Measurements from ENCODE around the gene MRGPRG. TPM values are rescaled to one million over a fixed set of nuclear protein-coding genes. Genes with fewer than 3 reads are reported as not detected.

Gene MRGPRG
- total and polyA plus RNA-seq, 2 of the 4 experiments (the other 2 are of a cell fraction), result not detected

DNA sequence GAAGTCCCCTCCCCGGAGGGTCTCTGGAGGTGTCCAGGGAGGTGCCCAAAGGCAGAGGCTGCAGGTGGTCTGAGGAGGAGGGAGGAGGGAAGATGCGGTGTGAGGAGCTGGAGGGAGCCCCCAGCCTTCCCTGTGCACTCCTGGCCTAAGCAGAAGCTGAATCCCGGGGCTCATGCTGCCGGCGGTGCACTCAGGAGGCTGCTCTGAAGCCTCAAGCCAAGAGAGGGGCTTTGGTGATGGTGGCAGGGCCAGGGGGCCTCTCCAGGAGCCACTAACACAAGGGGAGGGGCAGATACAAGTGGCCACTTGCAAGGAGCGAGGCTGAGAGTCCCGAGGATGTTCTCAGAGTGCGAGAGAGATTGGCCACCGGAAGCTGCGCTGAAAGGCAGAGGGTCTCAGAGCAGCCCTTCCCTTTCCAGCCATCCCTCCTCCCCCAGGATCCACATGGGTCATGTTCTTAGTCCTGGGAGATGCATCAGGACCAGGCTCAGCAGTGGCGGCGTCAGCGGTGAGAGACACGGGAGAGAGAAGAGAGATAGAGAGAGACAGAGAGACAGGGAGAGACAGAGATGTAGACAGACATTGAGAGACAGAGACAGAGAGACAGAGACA lies 774 bp upstream of the MRGPRG start:
- H4K20me1 ChIP-seq (ENCODE audit: insufficient read depth, low read length), result no peaks in the 10 kb centered on the region
- POLR2A ChIA-PET (ENCODE audit: unreplicated experiment), result no interaction called here
- WGBS, 2 experiments (ENCODE audit: extremely low coverage in 2 of 2, insufficient read length in 1 of 2), result 60% methylated on average over 4 of the region's 14 CpGs; no CpG with 5 or more reads in 1 of the 2 experiments
- no peak overlapping the region for H3K14ac ChIP-seq (replicated peaks; ENCODE audit: low read depth, low read length)
- TF ChIP-seq CHD1 (IDR thresholded peaks at IDR 0.05; ENCODE audit: low read depth, low read length), result no peak
- TF ChIP-seq, protein P1, sequence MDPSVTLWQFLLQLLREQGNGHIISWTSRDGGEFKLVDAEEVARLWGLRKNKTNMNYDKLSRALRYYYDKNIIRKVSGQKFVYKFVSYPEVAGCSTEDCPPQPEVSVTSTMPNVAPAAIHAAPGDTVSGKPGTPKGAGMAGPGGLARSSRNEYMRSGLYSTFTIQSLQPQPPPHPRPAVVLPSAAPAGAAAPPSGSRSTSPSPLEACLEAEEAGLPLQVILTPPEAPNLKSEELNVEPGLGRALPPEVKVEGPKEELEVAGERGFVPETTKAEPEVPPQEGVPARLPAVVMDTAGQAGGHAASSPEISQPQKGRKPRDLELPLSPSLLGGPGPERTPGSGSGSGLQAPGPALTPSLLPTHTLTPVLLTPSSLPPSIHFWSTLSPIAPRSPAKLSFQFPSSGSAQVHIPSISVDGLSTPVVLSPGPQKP (IDR thresholded peaks at IDR 0.05; ENCODE audit: borderline replicate concordance, low read depth, low read length), result no peak
- no peak for TF ChIP-seq POLR2A (IDR thresholded peaks at IDR 0.05; ENCODE audit: low read depth, low read length)
- no peak for TF ChIP-seq MXI1 (IDR thresholded peaks at IDR 0.05; ENCODE audit: borderline replicate concordance, low read depth, low read length)
- TF ChIP-seq NFE2L2 (IDR thresholded peaks at IDR 0.05; ENCODE audit: low read depth, low read length), result no peak
- TF ChIP-seq RCOR1 (IDR thresholded peaks at IDR 0.05; ENCODE audit: insufficient replicate concordance, low read length), result no peak
- no peak for TF ChIP-seq RAD21 (IDR thresholded peaks at IDR 0.05; ENCODE audit: low read length)
- TF ChIP-seq MAFK (IDR thresholded peaks at IDR 0.05; ENCODE audit: low read depth, low read length), result no peak
- no peak for TF ChIP-seq CEBPB (IDR thresholded peaks at IDR 0.05; ENCODE audit: low read depth, low read length)
- TF ChIP-seq, protein P2, sequence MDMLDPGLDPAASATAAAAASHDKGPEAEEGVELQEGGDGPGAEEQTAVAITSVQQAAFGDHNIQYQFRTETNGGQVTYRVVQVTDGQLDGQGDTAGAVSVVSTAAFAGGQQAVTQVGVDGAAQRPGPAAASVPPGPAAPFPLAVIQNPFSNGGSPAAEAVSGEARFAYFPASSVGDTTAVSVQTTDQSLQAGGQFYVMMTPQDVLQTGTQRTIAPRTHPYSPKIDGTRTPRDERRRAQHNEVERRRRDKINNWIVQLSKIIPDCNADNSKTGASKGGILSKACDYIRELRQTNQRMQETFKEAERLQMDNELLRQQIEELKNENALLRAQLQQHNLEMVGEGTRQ (IDR thresholded peaks at IDR 0.05; ENCODE audit: low read depth, low read length), result no peak
- TF ChIP-seq, protein P3, sequence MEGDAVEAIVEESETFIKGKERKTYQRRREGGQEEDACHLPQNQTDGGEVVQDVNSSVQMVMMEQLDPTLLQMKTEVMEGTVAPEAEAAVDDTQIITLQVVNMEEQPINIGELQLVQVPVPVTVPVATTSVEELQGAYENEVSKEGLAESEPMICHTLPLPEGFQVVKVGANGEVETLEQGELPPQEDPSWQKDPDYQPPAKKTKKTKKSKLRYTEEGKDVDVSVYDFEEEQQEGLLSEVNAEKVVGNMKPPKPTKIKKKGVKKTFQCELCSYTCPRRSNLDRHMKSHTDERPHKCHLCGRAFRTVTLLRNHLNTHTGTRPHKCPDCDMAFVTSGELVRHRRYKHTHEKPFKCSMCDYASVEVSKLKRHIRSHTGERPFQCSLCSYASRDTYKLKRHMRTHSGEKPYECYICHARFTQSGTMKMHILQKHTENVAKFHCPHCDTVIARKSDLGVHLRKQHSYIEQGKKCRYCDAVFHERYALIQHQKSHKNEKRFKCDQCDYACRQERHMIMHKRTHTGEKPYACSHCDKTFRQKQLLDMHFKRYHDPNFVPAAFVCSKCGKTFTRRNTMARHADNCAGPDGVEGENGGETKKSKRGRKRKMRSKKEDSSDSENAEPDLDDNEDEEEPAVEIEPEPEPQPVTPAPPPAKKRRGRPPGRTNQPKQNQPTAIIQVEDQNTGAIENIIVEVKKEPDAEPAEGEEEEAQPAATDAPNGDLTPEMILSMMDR (conservative IDR thresholded peaks at IDR 0.05; ENCODE audit: low read depth, low read length), result no peak
- TF ChIP-seq RFX5 (IDR thresholded peaks at IDR 0.05; ENCODE audit: low read depth, low read length), result no peak
- TF ChIP-seq MAZ (IDR thresholded peaks at IDR 0.05; ENCODE audit: borderline replicate concordance, low read depth, low read length), result no peak
- TF ChIP-seq BHLHE40 (IDR thresholded peaks at IDR 0.05; ENCODE audit: low read depth, low read length), result no peak
- TF ChIP-seq SMC3 (IDR thresholded peaks at IDR 0.05; ENCODE audit: low read depth, low read length), result no peak
- no peak for TF ChIP-seq FOS (IDR thresholded peaks at IDR 0.05; ENCODE audit: low read depth, low read length)
- CTCF ChIA-PET, result no interaction called here
- no peak overlapping the region for H2BK5ac ChIP-seq (ENCODE audit: low read depth, low read length, poor library complexity, severe bottlenecking)
- no peak overlapping the region for H4K91ac ChIP-seq (ENCODE audit: insufficient read depth, low read depth, low read length)
- no peak overlapping the region for H3K18ac ChIP-seq (ENCODE audit: low read depth, low read length)
- DNase-seq, result no peak
- intact Hi-C loops (cut with micrococcal nuclease) (loop anchor here (5.0 kb wide), 1 partner anchor 167 kb away; no protein-coding TSS in a partner anchor), in situ Hi-C loops (cut with MboI; ENCODE audit: low sequenced_read_pairs) (no loop called here), dilution Hi-C loops (cut with HindIII; ENCODE audit: low sequenced_read_pairs, unreplicated experiment) (no loop called here)
- no peak overlapping the region for H3K23ac ChIP-seq (ENCODE audit: low read depth, low read length)
- H3K9me3 ChIP-seq (ENCODE audit: control insufficient read depth, insufficient read depth, low read length), result no peaks in the 10 kb centered on the region
- H2BK120ac ChIP-seq (ENCODE audit: low read depth, low read length), result no peak overlapping the region
- H3K27me3 ChIP-seq (ENCODE audit: control insufficient read depth, insufficient read depth, low read length), result peaks cover 73% of the 10 kb centered on the region
- no peak overlapping the region for H3K9ac ChIP-seq (ENCODE audit: low read depth, low read length)
- no peak overlapping the region for H2AK9ac ChIP-seq (replicated peaks; ENCODE audit: low read depth, low read length, poor library complexity)
- BruUV-seq (replicated peaks), result no TSS peak
- H3K4me2 ChIP-seq (ENCODE audit: low read depth, low read length), result no peak overlapping the region
- no peak overlapping the region for H4K5ac ChIP-seq (ENCODE audit: low read depth, low read length)
- no peak overlapping the region for H2AFZ ChIP-seq (replicated peaks; ENCODE audit: low read length, poor library complexity)
- no peak overlapping the region for H3K4me3 ChIP-seq (ENCODE audit: insufficient read depth, low read depth, low read length)
- H4K8ac ChIP-seq (ENCODE audit: low read depth in 2 of 2, low read length in 2 of 2), result no peak overlapping the region
- no peak for ATAC-seq (ENCODE audit: low read depth)
- H3K36me3 ChIP-seq (ENCODE audit: control insufficient read depth, insufficient read depth, low read length), result no peaks in the 10 kb centered on the region
- no peak overlapping the region for H3K56ac ChIP-seq (ENCODE audit: extremely low read depth, insufficient read depth, low read length)
- H3K27ac ChIP-seq (ENCODE audit: insufficient read depth, low read length), result no peak overlapping the region
- H3K4ac ChIP-seq (ENCODE audit: low read depth, low read length), result no peak overlapping the region
- no peaks in the 10 kb centered on the region for H3K79me1 ChIP-seq (ENCODE audit: low read depth in 1 of 2, low read length in 2 of 2)
- H3K4me1 ChIP-seq (ENCODE audit: control insufficient read depth, insufficient read depth, low read length), result no peaks in the 10 kb centered on the region
- no peak overlapping the region for H2AK5ac ChIP-seq (ENCODE audit: low read depth, low read length)
- H2BK20ac ChIP-seq (ENCODE audit: low read depth, low read length), result no peak overlapping the region
- no peak overlapping the region for H2BK15ac ChIP-seq (ENCODE audit: low read depth, low read length)
- no peaks in the 10 kb centered on the region for H3K9me1 ChIP-seq (ENCODE audit: insufficient read depth, low read length)

All from IMR-90 (cell line).